Hepatocyte (in vitro differentiated cells): ENCODE data around the gene SPATC1L. TPM values are rescaled to one million over a fixed set of nuclear protein-coding genes. Genes with fewer than 3 reads are reported as not detected.

ENCODE experiments used
- DNase-seq: peaks from one replicate; pipeline ENCODE4 v3.0.0-alpha.2; 2016; ENCODE audit warnings: low spot score
- H2AFZ ChIP-seq: fragments of 200-600 bp; sonication (generic); 2 replicates; pipeline ENCODE4 v1.6.0; 2016; ENCODE audit warnings: antibody characterized with exemption, mild to moderate bottlenecking
- H3K27ac ChIP-seq: fragments of 200-600 bp; sonication (generic); 2 replicates; pipeline ENCODE4 v1.5.1; 2016; ENCODE audit warnings: mild to moderate bottlenecking
- H3K27me3 ChIP-seq: fragments of 200-600 bp; sonication (generic); 2 replicates; pipeline ENCODE4 v1.6.1; 2016
- H3K36me3 ChIP-seq: fragments of 200-600 bp; sonication (generic); replicated peaks from 2 replicates; pipeline ENCODE4 v1.5.1; 2016; ENCODE audit warnings: low read depth; ENCODE audit not compliant: insufficient read depth
- H3K4me1 ChIP-seq: fragments of 200-600 bp; sonication (generic); 2 replicates; pipeline ENCODE4 v1.5.1; 2016; ENCODE audit warnings: mild to moderate bottlenecking, moderate library complexity; ENCODE audit not compliant: insufficient read depth
- H3K4me2 ChIP-seq: fragments of 200-600 bp; sonication (generic); 2 replicates; pipeline ENCODE4 v1.6.0; 2016
- H3K4me3 ChIP-seq: fragments of 200-600 bp; sonication (generic); 2 replicates; pipeline ENCODE4 v1.5.1; 2016; ENCODE audit warnings: mild to moderate bottlenecking
- H3K79me2 ChIP-seq: fragments of 200-600 bp; sonication (generic); 2 replicates; pipeline ENCODE4 v1.6.0; 2017; ENCODE audit warnings: mild to moderate bottlenecking
- H3K9me2 ChIP-seq: fragments of 200-600 bp; sonication (generic); replicated peaks from 2 replicates; pipeline ENCODE4 v1.6.0; 2017; ENCODE audit warnings: mild to moderate bottlenecking; ENCODE audit not compliant: insufficient read depth
- H3K9me3 ChIP-seq: fragments of 200-600 bp; sonication (generic); 2 replicates; pipeline ENCODE4 v1.5.1; 2016; ENCODE audit warnings: low read depth, mild to moderate bottlenecking
- H4K20me1 ChIP-seq: fragments of 200-600 bp; sonication (generic); 2 replicates; pipeline ENCODE4 v1.6.0; 2016; ENCODE audit warnings: mild to moderate bottlenecking; ENCODE audit not compliant: insufficient read depth, poor library complexity, severe bottlenecking
- EZH2 ChIP-seq: fragments of 200-600 bp; sonication (generic); IDR thresholded peaks from 2 replicates; pipeline ENCODE4 v1.6.1; 2016; ENCODE audit warnings: antibody characterized with exemption, mild to moderate bottlenecking, borderline replicate concordance
- EZH2phosphoT487 ChIP-seq: fragments of 200-600 bp; sonication (generic); IDR thresholded peaks from one replicate; pipeline ENCODE4 v1.6.1; 2018; ENCODE audit warnings: antibody characterized with exemption, mild to moderate bottlenecking, low read depth, moderate library complexity; ENCODE audit not compliant: unreplicated experiment, severe bottlenecking
- WGBS: methylation state at CpG from one replicate; pipeline ENCODE4 v1.1.6; 2016; ENCODE audit warnings: low lambda C conversion rate; ENCODE audit errors: missing lambda C conversion rate; 5-methylcytosine and 5-hydroxymethylcytosine counted together
- polyA plus RNA-seq: library from polyadenylated mRNA; unstranded; fragments of >200 nt; fragmentation: Nextera tagmentation; extraction: Ambion mirVana; gene quantifications from 2 replicates; pipeline ENCODE4 v1.2.1, GENCODE V29; 2016
- total RNA-seq: library from RNA; depleted of rRNA; stranded (reverse); fragments of >200 nt; gene quantifications from 2 replicates; pipeline ENCODE4 v1.2.3, GENCODE V29; 2014
- TF ChIP-seq, protein P1 (sequence below): fragments of 200-600 bp; sonication (generic); IDR thresholded peaks from 2 replicates; pipeline ENCODE4 v1.5.1; 2016; ENCODE audit warnings: antibody characterized with exemption, mild to moderate bottlenecking; ENCODE audit not compliant: poor library complexity

Gene SPATC1L
- total and polyA plus RNA-seq, 2 experiments from 2014 or later: 10.1 to 24.2 TPM

DNA sequence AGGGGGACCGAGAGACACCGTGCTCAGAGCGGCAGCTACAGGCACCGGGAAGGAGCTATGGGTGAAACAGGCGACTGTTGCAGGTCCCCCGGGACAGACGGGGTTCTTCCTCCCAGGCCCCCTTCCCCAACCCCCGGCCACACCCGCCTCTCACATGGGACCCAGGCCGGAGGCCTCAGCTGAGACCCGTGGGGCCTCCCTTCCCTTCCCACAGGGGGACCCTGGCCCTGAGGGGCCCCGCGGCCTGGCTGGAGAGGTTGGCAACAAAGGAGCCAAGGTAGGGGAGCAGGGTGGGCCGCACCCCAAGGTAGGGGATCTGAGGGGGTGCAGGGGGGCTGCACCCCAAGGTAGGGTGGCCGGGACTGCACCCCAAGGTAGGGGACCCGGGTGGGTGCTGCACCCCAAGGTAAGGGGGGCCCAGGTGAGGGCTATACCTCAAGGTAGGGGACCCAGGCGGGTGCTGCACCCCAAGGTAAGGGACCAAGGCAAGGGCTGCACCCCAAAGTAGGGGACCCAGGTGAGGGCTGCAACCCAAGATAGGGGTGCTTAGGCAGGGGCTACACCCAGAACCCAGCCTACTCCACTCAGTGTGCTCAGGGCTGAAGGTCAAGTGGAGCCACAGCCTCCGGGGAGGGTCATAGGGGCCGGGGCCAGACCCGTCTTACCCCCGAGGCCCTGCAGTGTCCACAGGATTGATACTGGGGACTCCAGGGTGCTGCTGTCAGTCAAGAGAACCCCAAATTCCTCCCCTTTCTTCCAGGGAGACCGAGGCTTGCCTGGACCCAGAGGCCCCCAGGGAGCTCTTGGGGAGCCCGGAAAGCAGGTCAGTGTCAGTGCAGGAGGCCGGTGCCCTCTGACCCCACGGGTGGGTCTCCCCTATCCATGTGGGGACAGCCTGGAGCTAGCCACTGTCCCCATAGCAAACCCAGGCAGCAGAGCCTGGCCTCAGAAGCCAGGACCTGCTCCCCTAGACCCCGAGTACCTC lies 63.7 kb downstream of the SPATC1L start:
- Histone ChIP-seq H3K36me3 (no peaks in the 10 kb centered on the region), H3K9me2 (no peaks in the 10 kb centered on the region), H3K4me2 (no peak overlapping the region), H3K27me3 (no peaks in the 10 kb centered on the region), H3K4me3 (no peak overlapping the region), H2AFZ (no peak overlapping the region), H3K9me3 (no peaks in the 10 kb centered on the region), H3K27ac (no peak overlapping the region), H3K79me2 (no peaks in the 10 kb centered on the region), H3K4me1 (no peaks in the 10 kb centered on the region), H4K20me1 (no peaks in the 10 kb centered on the region)
- whole genome bisulfite sequencing: 96% methylated on average over 23 of the region's 26 CpGs
- no peak for DNase-seq
- TF ChIP-seq EZH2: no peak
- TF ChIP-seq, protein P1, sequence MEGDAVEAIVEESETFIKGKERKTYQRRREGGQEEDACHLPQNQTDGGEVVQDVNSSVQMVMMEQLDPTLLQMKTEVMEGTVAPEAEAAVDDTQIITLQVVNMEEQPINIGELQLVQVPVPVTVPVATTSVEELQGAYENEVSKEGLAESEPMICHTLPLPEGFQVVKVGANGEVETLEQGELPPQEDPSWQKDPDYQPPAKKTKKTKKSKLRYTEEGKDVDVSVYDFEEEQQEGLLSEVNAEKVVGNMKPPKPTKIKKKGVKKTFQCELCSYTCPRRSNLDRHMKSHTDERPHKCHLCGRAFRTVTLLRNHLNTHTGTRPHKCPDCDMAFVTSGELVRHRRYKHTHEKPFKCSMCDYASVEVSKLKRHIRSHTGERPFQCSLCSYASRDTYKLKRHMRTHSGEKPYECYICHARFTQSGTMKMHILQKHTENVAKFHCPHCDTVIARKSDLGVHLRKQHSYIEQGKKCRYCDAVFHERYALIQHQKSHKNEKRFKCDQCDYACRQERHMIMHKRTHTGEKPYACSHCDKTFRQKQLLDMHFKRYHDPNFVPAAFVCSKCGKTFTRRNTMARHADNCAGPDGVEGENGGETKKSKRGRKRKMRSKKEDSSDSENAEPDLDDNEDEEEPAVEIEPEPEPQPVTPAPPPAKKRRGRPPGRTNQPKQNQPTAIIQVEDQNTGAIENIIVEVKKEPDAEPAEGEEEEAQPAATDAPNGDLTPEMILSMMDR: no peak
- TF ChIP-seq EZH2phosphoT487: no peak

GRCh38 chr21:46119637-46120271 lies 64.5 kb downstream of the SPATC1L start:
- Histone ChIP-seq H2AFZ (no peak overlapping the region), H3K27me3 (no peaks in the 10 kb centered on the region), H3K9me2 (no peaks in the 10 kb centered on the region), H3K4me1 (no peaks in the 10 kb centered on the region), H3K4me2 (no peak overlapping the region), H3K27ac (no peak overlapping the region), H3K9me3 (no peaks in the 10 kb centered on the region), H3K36me3 (no peaks in the 10 kb centered on the region), H4K20me1 (no peaks in the 10 kb centered on the region), H3K79me2 (no peaks in the 10 kb centered on the region), H3K4me3 (no peak overlapping the region)
- no peak for DNase-seq
- no peak for TF ChIP-seq EZH2
- TF ChIP-seq, protein P1: no peak
- TF ChIP-seq EZH2phosphoT487: no peak
- 96% methylated on average over 12 of the region's 14 CpGs for WGBS

DNA sequence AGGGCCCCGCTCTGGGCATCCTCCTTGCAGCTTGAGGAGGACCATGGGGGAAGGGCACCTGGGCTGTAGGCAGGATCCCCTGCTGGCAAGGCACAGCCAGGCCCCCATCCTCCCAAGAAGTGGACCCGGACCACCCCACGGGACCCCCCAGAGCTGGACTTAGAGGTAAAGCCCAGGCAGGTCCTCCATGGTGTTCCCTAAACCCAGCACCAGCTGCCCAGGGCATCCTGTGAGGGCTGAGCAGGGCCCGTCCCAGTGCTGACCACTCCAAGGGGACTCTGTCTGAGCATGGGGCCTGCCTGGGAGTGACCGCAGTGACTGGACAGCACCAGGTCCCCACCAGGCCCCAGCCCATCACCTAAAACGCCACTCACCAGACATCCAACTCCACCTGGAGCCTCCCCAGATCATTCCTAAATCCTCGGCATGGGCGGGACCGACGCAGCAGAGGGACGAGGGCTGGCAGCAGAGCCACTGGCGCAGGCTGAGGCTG lies 65.1 kb downstream of the SPATC1L start:
- no peaks in the 10 kb centered on the region for H4K20me1 ChIP-seq

More for the DNA sequence above, 65.1 kb downstream of the SPATC1L start:
- Histone ChIP-seq H2AFZ (no peak overlapping the region), H3K36me3 (no peaks in the 10 kb centered on the region), H3K4me3 (no peak overlapping the region), H3K4me1 (no peaks in the 10 kb centered on the region), H3K9me3 (no peaks in the 10 kb centered on the region), H3K79me2 (no peaks in the 10 kb centered on the region), H3K9me2 (no peaks in the 10 kb centered on the region), H3K27me3 (no peaks in the 10 kb centered on the region), H3K27ac (no peak overlapping the region), H3K4me2 (no peak overlapping the region)
- TF ChIP-seq EZH2phosphoT487: no peak
- TF ChIP-seq, protein P1: no peak
- TF ChIP-seq EZH2: no peak
- no peak for DNase-seq
- 97% methylated on average over 12 of the region's 12 CpGs for WGBS
